ENCODE data around the gene CPD. TPM values are rescaled to one million over a fixed set of nuclear protein-coding genes. Genes with fewer than 3 reads are reported as not detected.

Gene CPD
- total and polyA plus RNA-seq, 2 of the 13 experiments (the other 11 are each of a cell fraction or from before 2014, with no cell fraction given): 46.1 to 72.3 TPM

GRCh38 chr17:30450125-30451027 lies 71.6 kb downstream of the CPD start (continued):
- TF ChIP-seq, protein P1, sequence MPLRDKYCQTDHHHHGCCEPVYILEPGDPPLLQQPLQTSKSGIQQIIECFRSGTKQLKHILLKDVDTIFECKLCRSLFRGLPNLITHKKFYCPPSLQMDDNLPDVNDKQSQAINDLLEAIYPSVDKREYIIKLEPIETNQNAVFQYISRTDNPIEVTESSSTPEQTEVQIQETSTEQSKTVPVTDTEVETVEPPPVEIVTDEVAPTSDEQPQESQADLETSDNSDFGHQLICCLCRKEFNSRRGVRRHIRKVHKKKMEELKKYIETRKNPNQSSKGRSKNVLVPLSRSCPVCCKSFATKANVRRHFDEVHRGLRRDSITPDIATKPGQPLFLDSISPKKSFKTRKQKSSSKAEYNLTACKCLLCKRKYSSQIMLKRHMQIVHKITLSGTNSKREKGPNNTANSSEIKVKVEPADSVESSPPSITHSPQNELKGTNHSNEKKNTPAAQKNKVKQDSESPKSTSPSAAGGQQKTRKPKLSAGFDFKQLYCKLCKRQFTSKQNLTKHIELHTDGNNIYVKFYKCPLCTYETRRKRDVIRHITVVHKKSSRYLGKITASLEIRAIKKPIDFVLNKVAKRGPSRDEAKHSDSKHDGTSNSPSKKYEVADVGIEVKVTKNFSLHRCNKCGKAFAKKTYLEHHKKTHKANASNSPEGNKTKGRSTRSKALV (CRISPR knock-in tag; IDR thresholded peaks at IDR 0.05): peak; percentile 50; the same call in 1 of the 2 replicates
- TF ChIP-seq ZNF121 (CRISPR knock-in tag; IDR thresholded peaks at IDR 0.05) (peak; percentile 36; the same call in 1 of the 2 replicates), ZBTB3 (CRISPR knock-in tag; IDR thresholded peaks at IDR 0.05; ENCODE audit: borderline replicate concordance, low read depth) (peak; percentile 81; the same call in 1 of the 2 replicates), CCDC6 (CRISPR knock-in tag; IDR thresholded peaks at IDR 0.05) (peak; percentile 69; the same call in 1 of the 2 replicates), ZNF678 (CRISPR knock-in tag; IDR thresholded peaks at IDR 0.05) (no peak), HOXA5 (CRISPR knock-in tag; IDR thresholded peaks at IDR 0.05) (peak; percentile 48; the same call in 1 of the 2 replicates), KAT7 (CRISPR knock-in tag; IDR thresholded peaks at IDR 0.05; ENCODE audit: borderline replicate concordance) (0 out of 2 replicates have a peak, but pooled peaks have one; percentile 25), NBN (conservative IDR thresholded peaks at IDR 0.05) (no peak), TOPORS (CRISPR knock-in tag; IDR thresholded peaks at IDR 0.05) (peak; percentile 40; the same call in 1 of the 2 replicates), ZNF619 (CRISPR knock-in tag; IDR thresholded peaks at IDR 0.05) (no peak), SKI (IDR thresholded peaks at IDR 0.05; ENCODE audit: partially characterized antibody) (peak; percentile 72), HDAC2 (CRISPR knock-in tag; IDR thresholded peaks at IDR 0.05) (peak; percentile 94), SRY (CRISPR knock-in tag; IDR thresholded peaks at IDR 0.05) (no peak), ZNF460 (CRISPR knock-in tag; IDR thresholded peaks at IDR 0.05; ENCODE audit: borderline replicate concordance) (peak; percentile 92; the same call in 1 of the 2 replicates)
- TF ChIP-seq, protein P2, sequence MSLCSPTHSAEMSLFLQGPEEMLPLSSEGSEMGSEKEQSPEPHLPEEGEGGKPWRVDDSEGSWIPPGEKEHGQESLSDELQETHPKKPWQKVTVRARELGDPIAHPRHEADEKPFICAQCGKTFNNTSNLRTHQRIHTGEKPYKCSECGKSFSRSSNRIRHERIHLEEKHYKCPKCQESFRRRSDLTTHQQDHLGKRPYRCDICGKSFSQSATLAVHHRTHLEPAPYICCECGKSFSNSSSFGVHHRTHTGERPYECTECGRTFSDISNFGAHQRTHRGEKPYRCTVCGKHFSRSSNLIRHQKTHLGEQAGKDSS (CRISPR knock-in tag; IDR thresholded peaks at IDR 0.05; ENCODE audit: borderline replicate concordance, low read depth): peak; percentile 38; the same call in 1 of the 2 replicates
- TF ChIP-seq, protein P3, sequence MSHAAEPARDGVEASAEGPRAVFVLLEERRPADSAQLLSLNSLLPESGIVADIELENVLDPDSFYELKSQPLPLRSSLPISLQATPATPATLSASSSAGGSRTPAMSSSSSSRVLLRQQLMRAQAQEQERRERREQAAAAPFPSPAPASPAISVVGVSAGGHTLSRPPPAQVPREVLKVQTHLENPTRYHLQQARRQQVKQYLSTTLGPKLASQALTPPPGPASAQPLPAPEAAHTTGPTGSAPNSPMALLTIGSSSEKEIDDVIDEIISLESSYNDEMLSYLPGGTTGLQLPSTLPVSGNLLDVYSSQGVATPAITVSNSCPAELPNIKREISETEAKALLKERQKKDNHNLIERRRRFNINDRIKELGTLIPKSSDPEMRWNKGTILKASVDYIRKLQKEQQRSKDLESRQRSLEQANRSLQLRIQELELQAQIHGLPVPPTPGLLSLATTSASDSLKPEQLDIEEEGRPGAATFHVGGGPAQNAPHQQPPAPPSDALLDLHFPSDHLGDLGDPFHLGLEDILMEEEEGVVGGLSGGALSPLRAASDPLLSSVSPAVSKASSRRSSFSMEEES (CRISPR knock-in tag; IDR thresholded peaks at IDR 0.05): peak; percentile 37; the same call in 1 of the 2 replicates
- TF ChIP-seq, protein P4, sequence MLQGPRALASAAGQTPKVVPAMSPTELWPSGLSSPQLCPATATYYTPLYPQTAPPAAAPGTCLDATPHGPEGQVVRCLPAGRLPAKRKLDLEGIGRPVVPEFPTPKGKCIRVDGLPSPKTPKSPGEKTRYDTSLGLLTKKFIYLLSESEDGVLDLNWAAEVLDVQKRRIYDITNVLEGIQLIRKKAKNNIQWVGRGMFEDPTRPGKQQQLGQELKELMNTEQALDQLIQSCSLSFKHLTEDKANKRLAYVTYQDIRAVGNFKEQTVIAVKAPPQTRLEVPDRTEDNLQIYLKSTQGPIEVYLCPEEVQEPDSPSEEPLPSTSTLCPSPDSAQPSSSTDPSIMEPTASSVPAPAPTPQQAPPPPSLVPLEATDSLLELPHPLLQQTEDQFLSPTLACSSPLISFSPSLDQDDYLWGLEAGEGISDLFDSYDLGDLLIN (CRISPR knock-in tag; IDR thresholded peaks at IDR 0.05; ENCODE audit: borderline replicate concordance): no peak
- TF ChIP-seq, protein P5, sequence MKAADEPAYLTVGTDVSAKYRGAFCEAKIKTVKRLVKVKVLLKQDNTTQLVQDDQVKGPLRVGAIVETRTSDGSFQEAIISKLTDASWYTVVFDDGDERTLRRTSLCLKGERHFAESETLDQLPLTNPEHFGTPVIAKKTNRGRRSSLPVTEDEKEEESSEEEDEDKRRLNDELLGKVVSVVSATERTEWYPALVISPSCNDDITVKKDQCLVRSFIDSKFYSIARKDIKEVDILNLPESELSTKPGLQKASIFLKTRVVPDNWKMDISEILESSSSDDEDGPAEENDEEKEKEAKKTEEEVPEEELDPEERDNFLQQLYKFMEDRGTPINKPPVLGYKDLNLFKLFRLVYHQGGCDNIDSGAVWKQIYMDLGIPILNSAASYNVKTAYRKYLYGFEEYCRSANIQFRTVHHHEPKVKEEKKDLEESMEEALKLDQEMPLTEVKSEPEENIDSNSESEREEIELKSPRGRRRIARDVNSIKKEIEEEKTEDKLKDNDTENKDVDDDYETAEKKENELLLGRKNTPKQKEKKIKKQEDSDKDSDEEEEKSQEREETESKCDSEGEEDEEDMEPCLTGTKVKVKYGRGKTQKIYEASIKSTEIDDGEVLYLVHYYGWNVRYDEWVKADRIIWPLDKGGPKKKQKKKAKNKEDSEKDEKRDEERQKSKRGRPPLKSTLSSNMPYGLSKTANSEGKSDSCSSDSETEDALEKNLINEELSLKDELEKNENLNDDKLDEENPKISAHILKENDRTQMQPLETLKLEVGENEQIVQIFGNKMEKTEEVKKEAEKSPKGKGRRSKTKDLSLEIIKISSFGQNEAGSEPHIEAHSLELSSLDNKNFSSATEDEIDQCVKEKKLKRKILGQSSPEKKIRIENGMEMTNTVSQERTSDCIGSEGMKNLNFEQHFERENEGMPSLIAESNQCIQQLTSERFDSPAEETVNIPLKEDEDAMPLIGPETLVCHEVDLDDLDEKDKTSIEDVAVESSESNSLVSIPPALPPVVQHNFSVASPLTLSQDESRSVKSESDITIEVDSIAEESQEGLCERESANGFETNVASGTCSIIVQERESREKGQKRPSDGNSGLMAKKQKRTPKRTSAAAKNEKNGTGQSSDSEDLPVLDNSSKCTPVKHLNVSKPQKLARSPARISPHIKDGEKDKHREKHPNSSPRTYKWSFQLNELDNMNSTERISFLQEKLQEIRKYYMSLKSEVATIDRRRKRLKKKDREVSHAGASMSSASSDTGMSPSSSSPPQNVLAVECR (CRISPR knock-in tag; IDR thresholded peaks at IDR 0.05; ENCODE audit: borderline replicate concordance): peak; percentile 31; the same call in 1 of the 2 replicates
